Mesenchymal stem cell (in vitro differentiated cells and primary cell): ENCODE data around the gene TRPV2.

Source experiments
- DNase-seq: peaks from one replicate; pipeline ENCODE4 v3.0.0-alpha.2; 2013
- H2AFZ ChIP-seq: one replicate; pipeline ENCODE4 v1.6.1; 2013; ENCODE audit warnings: low read depth, mild to moderate bottlenecking, control low read depth, inconsistent platforms, low read length, moderate library complexity
- H2AK5ac ChIP-seq: 2 replicates; pipeline ENCODE4 v1.6.1; 2013; ENCODE audit warnings: low read length, moderate library complexity, mild to moderate bottlenecking, inconsistent platforms; ENCODE audit not compliant: severe bottlenecking
- H2BK120ac ChIP-seq: one replicate; pipeline ENCODE4 v1.6.1; 2013; ENCODE audit warnings: low read depth, mild to moderate bottlenecking, inconsistent platforms, low read length, moderate library complexity
- H2BK12ac ChIP-seq, 2 experiments: one replicate each; pipeline ENCODE4 v1.6.1; 2013; ENCODE audit warnings: inconsistent platforms in 2 of 2, low read length in 2 of 2, mild to moderate bottlenecking in 2 of 2, moderate library complexity in 2 of 2, control low read depth in 1 of 2
- H2BK15ac ChIP-seq: one replicate; pipeline ENCODE4 v1.6.1; 2013; ENCODE audit warnings: mild to moderate bottlenecking, low read depth, inconsistent platforms; ENCODE audit not compliant: poor library complexity, severe bottlenecking
- H2BK5ac ChIP-seq: 2 replicates; pipeline ENCODE4 v1.6.1; 2013; ENCODE audit warnings: low read depth, mild to moderate bottlenecking, low read length, control low read depth, inconsistent platforms; ENCODE audit not compliant: poor library complexity, severe bottlenecking
- H3K14ac ChIP-seq, 2 experiments: one replicate each; pipeline ENCODE4 v1.6.1; 2013; ENCODE audit warnings: inconsistent platforms in 2 of 2, low read length in 2 of 2, control low read depth in 1 of 2, mild to moderate bottlenecking in 1 of 2, moderate library complexity in 1 of 2
- H3K18ac ChIP-seq, 2 experiments: one replicate each; pipeline ENCODE4 v1.6.1; 2013; ENCODE audit warnings: inconsistent platforms in 2 of 2, low read length in 2 of 2, control low read depth in 1 of 2, low read depth in 1 of 2, mild to moderate bottlenecking in 1 of 2
- H3K23ac ChIP-seq, 2 experiments: one replicate each; pipeline ENCODE4 v1.6.1; 2013; ENCODE audit warnings: inconsistent platforms in 2 of 2, low read length in 2 of 2, mild to moderate bottlenecking in 2 of 2, moderate library complexity in 2 of 2, control low read depth in 1 of 2
- H3K27ac ChIP-seq: 2 replicates; pipeline ENCODE4 v1.5.1; 2013; ENCODE audit warnings: mild to moderate bottlenecking, moderate library complexity, low read length, control low read depth, inconsistent platforms; ENCODE audit not compliant: poor library complexity, severe bottlenecking
- H3K27me3 ChIP-seq, 2 experiments: 2 replicates each; pipeline versions ENCODE4 v1.6.1 to v1.7.0; 2013; ENCODE audit warnings: low read length in 2 of 2, mild to moderate bottlenecking in 2 of 2, moderate library complexity in 2 of 2, control low read depth in 1 of 2, inconsistent platforms in 1 of 2; ENCODE audit not compliant: control insufficient read depth in 1 of 2, insufficient read depth in 1 of 2
- H3K36me3 ChIP-seq, 2 experiments: 2 replicates each; pipeline versions ENCODE4 v1.6.1 to v1.7.0; 2013; ENCODE audit warnings: low read length in 2 of 2, control low read depth in 1 of 2, inconsistent platforms in 1 of 2, low read depth in 1 of 2, mild to moderate bottlenecking in 1 of 2; ENCODE audit not compliant: insufficient read depth in 2 of 2, control insufficient read depth in 1 of 2
- H3K4ac ChIP-seq, 2 experiments: one replicate each; pipeline ENCODE4 v1.6.1; 2013; ENCODE audit warnings: inconsistent platforms in 2 of 2, low read length in 2 of 2, mild to moderate bottlenecking in 2 of 2, moderate library complexity in 2 of 2, control low read depth in 1 of 2, low read depth in 1 of 2
- H3K4me1 ChIP-seq: 2 replicates; pipeline ENCODE4 v1.6.1; 2013; ENCODE audit warnings: low read depth, low read length, control low read depth; ENCODE audit not compliant: control insufficient read depth, insufficient read depth
- H3K4me2 ChIP-seq: 2 replicates; pipeline ENCODE4 v1.6.1; 2013; ENCODE audit warnings: low read length, mild to moderate bottlenecking, inconsistent platforms; ENCODE audit not compliant: poor library complexity, severe bottlenecking
- H3K4me3 ChIP-seq, 2 experiments: 2 replicates each; pipeline versions ENCODE4 v1.5.1 to v1.7.0; 2013; ENCODE audit warnings: low read length in 2 of 2, mild to moderate bottlenecking in 2 of 2, control low read depth in 1 of 2, low read depth in 1 of 2; ENCODE audit not compliant: insufficient read depth in 1 of 2
- H3K79me1 ChIP-seq: replicated peaks from 2 replicates; pipeline ENCODE4 v1.6.1; 2013; ENCODE audit warnings: mild to moderate bottlenecking, control low read depth, low read length, inconsistent platforms; ENCODE audit not compliant: poor library complexity, severe bottlenecking
- H3K9ac ChIP-seq: 2 replicates; pipeline ENCODE4 v1.7.0; 2013; ENCODE audit warnings: mild to moderate bottlenecking, low read length, moderate library complexity
- H3K9me3 ChIP-seq: 2 replicates; pipeline ENCODE4 v1.7.0; 2013; ENCODE audit warnings: mild to moderate bottlenecking, low read length; ENCODE audit not compliant: control insufficient read depth
- H4K8ac ChIP-seq: one replicate; pipeline ENCODE4 v1.6.1; 2013; ENCODE audit warnings: inconsistent platforms, mild to moderate bottlenecking, low read length, moderate library complexity
- H4K91ac ChIP-seq: one replicate; pipeline ENCODE4 v1.6.1; 2013; ENCODE audit warnings: mild to moderate bottlenecking, low read length, inconsistent platforms
- WGBS: methylation state at CpG from one replicate; pipeline ENCODE4 v1.1.7; 2013; ENCODE audit warnings: mixed read lengths; 5-methylcytosine and 5-hydroxymethylcytosine counted together

TRPV2 gene

DNA sequence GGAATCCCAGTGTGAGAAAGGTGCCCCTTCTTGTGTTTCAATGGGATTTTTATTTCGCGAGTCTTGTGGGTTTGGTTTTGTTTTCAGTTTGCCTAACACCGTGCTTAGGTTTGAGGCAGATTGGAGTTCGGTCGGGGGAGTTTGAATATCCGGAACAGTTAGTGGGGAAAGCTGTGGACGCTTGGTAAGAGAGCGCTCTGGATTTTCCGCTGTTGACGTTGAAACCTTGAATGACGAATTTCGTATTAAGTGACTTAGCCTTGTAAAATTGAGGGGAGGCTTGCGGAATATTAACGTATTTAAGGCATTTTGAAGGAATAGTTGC is 33.9 kb upstream of the TRPV2 start:
- no peak overlapping the region for H3K23ac ChIP-seq
- peak overlapping the region; percentile 77 to 92 for H3K18ac ChIP-seq
- H3K9me3 ChIP-seq = no peaks in the 10 kb centered on the region
- H3K4me1 ChIP-seq = peaks cover 4% of the 10 kb centered on the region
- no peak overlapping the region for H3K14ac ChIP-seq
- H2BK5ac ChIP-seq = peak overlapping the region; percentile 44
- H2AFZ ChIP-seq = no peak overlapping the region
- peak overlapping the region; percentile 87 to 93 for H3K4me3 ChIP-seq
- H3K4ac ChIP-seq = peak overlapping the region; percentile 82 to 89
- H3K27ac ChIP-seq = peak overlapping the region; percentile 91
- H3K27me3 ChIP-seq = no peaks in the 10 kb centered on the region
- H3K4me2 ChIP-seq = peak overlapping the region; percentile 84
- no peak overlapping the region for H2BK15ac ChIP-seq
- H2BK12ac ChIP-seq = no peak overlapping the region
- H3K79me1 ChIP-seq = no peaks in the 10 kb centered on the region
- H3K9ac ChIP-seq = peak overlapping the region; percentile 99
- H2BK120ac ChIP-seq = no peak overlapping the region
- H3K36me3 ChIP-seq = peaks cover 20 to 30% of the 10 kb centered on the region in 2 experiments
- DNase-seq = no peak
- WGBS = 15% methylated on average over 14 of the region's 14 CpGs
- H2AK5ac ChIP-seq = peak overlapping the region; percentile 83
- H4K8ac ChIP-seq = peak overlapping the region; percentile 69
- H4K91ac ChIP-seq = no peak overlapping the region

DNA sequence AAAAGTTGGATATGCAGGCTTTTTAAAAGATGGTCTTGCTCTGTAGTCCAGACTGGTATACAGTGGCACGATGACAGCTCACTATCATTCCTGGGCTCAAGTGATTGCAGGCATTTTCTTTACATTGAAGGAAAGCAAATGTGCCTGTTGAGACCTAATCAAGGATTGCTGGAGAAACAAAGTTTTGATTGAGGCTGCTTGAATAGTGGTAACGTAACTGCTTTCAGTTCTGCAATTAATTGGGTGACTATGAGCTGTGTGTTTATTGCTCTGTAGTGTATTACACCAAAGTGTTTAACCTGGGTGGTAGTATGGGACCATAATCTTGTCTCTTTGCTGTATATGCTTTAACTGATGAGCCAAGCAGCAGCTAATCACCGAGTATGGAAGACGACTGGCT is 32.2 kb upstream of the TRPV2 start:
- H2BK120ac ChIP-seq = no peak overlapping the region
- no peak overlapping the region for H3K23ac ChIP-seq
- H3K4me3 ChIP-seq = peak overlapping the region in 1 of 2 experiments; percentile 93
- no peak overlapping the region for H2BK5ac ChIP-seq
- peak overlapping the region in 1 of 2 experiments; percentile 36 for H3K14ac ChIP-seq
- no peak overlapping the region for H4K8ac ChIP-seq
- peaks cover 7% of the 10 kb centered on the region for H3K4me1 ChIP-seq
- H2AFZ ChIP-seq = no peak overlapping the region
- no peak for DNase-seq
- H3K4ac ChIP-seq = no peak overlapping the region
- H2BK12ac ChIP-seq = no peak overlapping the region
- no peak overlapping the region for H3K27ac ChIP-seq
- no peak overlapping the region for H3K18ac ChIP-seq
- peak overlapping the region; percentile 99 for H3K9ac ChIP-seq
- no peaks in the 10 kb centered on the region for H3K79me1 ChIP-seq
- H3K36me3 ChIP-seq = peaks cover 20 to 30% of the 10 kb centered on the region in 2 experiments
- H3K27me3 ChIP-seq = no peaks in the 10 kb centered on the region
- no peak overlapping the region for H4K91ac ChIP-seq
- WGBS = 84% methylated on average over 4 of the region's 4 CpGs
- no peak overlapping the region for H2AK5ac ChIP-seq
- H2BK15ac ChIP-seq = no peak overlapping the region
- H3K9me3 ChIP-seq = no peaks in the 10 kb centered on the region
- no peak overlapping the region for H3K4me2 ChIP-seq

GRCh38 chr17:16383772-16384287 is 31.5 kb upstream of the TRPV2 start:
- Histone ChIP-seq H2BK120ac (no peak overlapping the region), H3K27ac (no peak overlapping the region), H2BK5ac (no peak overlapping the region), H3K4me1 (peaks cover 7% of the 10 kb centered on the region), H3K14ac (no peak overlapping the region), H3K4me2 (no peak overlapping the region), H3K27me3 (no peaks in the 10 kb centered on the region), H2AK5ac (no peak overlapping the region), H2AFZ (no peak overlapping the region), H2BK12ac (no peak overlapping the region), H3K9me3 (no peaks in the 10 kb centered on the region), H3K18ac (no peak overlapping the region), H4K8ac (no peak overlapping the region), H3K23ac (no peak overlapping the region), H3K4me3 (peak overlapping the region in 1 of 2 experiments; percentile 12), H4K91ac (no peak overlapping the region), H2BK15ac (no peak overlapping the region), H3K4ac (no peak overlapping the region), H3K36me3 (peaks cover 20 to 30% of the 10 kb centered on the region in 2 experiments), H3K9ac (peak overlapping the region; percentile 99), H3K79me1 (no peaks in the 10 kb centered on the region)
- DNase-seq = no peak
- WGBS = 99% methylated on average over 5 of the region's 5 CpGs

DNA sequence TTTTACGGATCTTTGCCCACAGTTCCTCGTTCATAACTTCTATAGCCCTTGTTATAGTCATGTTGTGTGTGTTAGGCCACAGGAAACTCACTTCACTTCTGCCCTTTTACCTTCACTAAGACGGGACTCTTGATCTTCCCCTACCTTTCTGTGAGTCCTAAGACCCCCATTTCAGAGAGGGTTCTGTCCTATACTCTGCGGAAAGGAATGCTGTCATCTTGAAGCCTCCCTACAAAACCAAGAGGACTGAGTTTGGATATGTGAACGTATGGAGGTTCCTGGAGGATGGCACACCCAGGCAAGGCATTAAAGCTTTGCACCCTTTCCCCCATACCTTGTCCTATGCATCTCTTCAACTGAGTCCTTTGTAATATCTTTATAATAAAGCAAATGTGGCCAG is 30.8 kb upstream of the TRPV2 start:
- Histone ChIP-seq H2BK15ac (no peak overlapping the region), H3K9me3 (no peaks in the 10 kb centered on the region), H4K91ac (no peak overlapping the region), H3K4me3 (no peak overlapping the region), H3K4me2 (no peak overlapping the region), H3K4ac (no peak overlapping the region), H3K79me1 (no peaks in the 10 kb centered on the region), H4K8ac (no peak overlapping the region), H3K9ac (no peak overlapping the region), H2BK120ac (no peak overlapping the region), H3K4me1 (peaks cover 7% of the 10 kb centered on the region), H3K14ac (no peak overlapping the region), H3K18ac (no peak overlapping the region), H2AFZ (no peak overlapping the region), H3K36me3 (peaks cover 20 to 30% of the 10 kb centered on the region in 2 experiments), H3K27me3 (no peaks in the 10 kb centered on the region), H3K23ac (no peak overlapping the region), H2AK5ac (no peak overlapping the region), H3K27ac (peak overlapping the region; percentile 12), H2BK12ac (no peak overlapping the region), H2BK5ac (no peak overlapping the region)
- WGBS = 82% methylated on average over 3 of the region's 5 CpGs
- DNase-seq = no peak
